HS-5 (cell line): Measurements from ENCODE around the gene U2AF1L4.

ENCODE experiments used
- DNase-seq: peaks from one replicate; pipeline ENCODE4 v3.0.0-alpha.2; 2012; ENCODE audit warnings: low read depth

The U2AF1L4 gene

DNA sequence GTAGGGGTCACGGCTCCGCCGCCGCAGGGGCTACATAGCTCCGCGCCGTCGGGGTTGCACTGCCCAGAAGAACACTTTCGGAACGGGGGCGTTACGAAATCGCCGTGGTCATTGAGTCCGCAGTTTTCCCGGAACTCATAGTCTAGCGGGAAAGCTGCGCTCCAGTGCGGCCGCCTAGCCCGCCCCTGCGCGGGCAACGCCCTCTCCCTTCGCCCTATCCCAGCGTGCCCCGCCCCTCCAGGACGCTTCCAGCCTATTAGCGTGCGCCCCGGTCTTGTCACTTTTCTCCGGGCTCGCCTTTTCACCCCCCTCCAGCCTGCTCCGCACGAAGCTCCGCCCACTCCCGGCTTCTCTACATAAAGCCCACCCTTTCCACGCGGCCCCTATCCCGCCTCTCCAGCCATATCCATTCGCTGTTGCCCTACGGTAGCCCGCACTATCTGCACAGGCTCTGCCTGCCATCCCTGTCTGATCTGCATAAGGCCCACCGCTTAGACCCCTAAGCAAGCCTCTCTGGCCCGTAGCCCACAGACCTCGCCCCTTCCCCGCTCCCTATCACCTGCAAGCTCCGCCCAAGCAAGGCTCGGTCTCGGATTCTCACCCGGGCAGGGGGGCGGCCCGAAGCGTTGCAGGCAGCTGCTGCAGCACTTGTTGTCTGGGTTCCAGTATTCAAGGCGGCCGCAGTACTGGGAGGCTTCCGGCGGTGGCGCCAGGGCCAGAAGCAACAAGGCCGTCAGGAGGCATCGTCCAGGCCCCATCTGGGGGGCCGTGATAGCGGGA, 4.6 kb downstream of the U2AF1L4 start:
- peak; percentile 78 for DNase-seq

DNA sequence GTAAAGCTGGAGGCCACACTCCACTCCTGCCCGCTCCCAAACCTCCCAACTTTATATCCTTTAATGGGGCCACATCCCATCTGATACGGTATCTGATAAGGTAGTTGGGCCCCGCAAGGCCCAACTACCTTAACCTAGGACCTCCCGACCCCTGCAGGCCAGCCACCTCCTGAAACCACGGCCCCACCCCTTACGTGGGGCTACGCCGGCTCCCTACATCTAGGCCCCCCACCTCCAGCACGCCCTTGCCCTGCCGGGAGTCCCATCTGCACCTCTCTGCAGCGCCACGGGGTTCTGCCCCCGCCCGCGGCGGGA, 5.2 kb downstream of the U2AF1L4 start:
- no peak for DNase-seq

DNA sequence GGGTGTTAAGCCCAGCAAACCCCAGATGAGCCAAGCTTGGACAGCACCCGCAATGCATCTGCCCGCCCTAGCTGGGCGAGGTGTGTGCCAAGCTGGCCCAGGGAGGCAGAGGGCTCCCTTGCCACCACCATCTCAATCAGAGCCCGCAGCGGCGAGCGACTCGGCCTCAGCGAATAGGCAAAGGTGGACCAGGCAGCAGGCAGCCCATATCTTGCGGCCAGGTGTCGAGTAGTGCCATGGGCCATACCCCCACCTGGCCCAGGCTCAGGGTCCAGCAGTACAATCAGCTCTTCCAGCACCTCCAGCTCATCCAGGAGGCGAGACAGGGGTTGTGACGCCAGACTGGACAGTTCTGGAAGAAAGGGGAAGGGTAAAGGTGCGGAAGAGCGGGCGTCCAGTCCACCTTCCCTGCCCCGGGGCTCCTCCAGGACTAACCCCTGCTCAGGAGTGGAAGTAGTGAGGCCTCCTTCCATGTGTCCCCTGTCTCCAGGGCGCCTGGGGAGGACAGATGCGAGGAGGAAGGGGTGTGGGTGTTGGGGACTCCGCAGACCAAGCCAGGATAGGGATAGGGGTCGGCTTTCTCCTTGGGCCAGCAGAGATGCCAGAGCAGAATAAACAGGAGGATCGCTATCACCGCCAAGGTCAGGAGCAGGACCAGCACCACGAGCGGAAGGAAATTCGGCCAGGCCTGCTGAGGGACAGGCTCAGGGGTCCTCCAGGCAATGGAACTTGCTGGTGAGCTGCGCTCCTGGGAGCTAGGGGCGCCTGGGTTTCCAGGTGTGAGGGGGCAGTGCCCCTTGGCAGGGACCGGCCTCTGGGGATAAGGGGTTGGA, 5.7 kb downstream of the U2AF1L4 start:
- no peak for DNase-seq

DNA sequence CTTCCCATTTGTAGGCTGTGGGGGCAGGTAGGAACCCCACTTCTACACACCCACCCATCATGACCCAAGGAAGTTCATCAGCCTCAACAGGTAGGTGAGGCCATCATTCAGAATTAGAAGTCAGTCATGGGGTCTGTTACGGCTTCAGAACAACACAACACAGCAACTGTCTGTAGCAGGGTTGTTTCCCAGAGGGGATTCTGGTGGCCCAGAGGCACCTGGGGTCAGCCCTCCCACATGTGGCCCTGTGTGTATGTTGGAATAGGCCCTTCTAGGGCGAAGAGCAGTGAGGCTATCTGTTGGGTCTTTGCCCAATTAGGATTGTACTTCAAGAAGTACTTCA, 6.4 kb downstream of the U2AF1L4 start:
- no peak for DNase-seq

DNA sequence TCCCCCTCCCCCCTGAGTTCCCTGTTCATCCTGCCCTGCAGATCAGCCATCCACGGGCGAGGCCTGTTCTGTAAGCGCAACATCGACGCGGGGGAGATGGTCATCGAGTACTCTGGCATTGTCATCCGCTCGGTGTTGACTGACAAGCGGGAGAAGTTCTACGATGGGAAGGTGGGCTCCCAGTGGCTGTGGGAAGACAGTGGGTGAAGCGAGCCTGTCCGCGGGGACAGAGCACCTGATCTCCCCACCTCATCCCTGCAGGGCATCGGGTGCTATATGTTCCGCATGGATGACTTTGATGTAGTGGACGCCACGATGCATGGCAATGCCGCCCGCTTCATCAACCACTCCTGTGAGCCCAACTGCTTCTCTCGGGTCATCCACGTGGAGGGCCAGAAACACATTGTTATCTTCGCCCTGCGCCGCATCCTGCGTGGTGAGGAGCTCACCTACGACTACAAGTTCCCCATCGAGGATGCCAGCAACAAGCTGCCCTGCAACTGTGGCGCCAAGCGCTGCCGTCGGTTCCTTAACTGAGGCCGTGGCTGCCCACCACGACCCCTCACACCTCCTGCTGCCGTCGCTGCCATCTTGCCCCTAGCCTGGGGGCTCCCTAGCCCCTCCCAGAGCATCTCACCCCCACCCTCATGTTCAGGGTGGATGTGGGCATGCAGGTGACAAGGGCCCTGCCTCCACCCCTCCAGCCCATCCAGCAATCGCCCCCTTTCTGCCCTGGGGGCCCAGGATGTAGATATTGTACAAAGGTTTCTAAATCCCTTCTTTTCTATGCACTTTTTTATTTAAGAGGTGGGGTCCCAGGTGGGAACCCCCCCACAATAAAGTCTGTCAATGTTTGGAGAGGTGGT, 7.0 kb downstream of the U2AF1L4 start:
- DNase-seq = no peak

DNA sequence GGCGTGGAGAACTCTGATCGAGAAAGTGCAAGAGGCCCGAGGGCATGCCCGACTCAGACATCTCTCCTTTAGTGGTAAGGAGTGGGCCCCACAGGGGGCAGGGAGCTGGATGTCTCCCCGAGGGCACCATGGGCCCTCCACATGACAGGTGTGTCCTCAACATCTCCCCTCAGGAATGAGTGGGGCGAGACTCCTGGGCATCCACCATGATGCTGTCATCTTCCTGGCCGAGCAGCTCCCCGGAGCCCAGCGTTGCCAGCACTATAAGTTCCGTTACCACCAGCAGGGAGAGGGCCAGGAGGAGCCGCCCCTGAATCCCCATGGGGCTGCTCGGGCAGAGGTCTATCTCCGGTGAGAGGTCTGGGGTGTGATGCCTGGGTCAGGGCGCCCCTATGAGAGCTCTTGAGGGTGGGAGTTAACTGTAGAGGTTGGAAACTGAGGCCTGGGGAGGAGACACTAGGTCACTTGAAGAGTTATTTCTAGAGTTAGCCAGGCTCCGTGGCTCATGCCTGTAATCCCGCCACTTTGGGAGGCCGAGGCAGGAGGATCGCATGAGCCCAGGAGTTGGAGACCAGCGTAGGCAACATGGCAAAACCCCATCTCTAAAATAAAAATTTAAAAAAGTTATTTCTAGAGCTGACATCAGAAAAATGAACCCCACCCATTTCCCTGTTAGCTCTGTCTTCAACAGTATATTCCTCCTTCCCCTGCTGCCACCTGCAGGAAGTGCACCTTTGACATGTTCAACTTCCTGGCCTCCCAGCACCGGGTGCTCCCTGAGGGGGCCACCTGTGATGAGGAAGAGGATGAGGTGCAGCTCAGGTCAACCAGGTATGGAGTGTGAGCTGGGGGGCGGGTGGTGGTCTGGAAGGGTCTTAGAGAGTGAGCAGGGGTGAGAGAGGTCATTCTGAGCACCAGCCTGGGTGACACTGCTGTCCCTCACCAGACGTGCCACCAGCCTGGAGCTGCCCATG, 8.0 kb downstream of the U2AF1L4 start:
- DNase-seq = no peak

DNA sequence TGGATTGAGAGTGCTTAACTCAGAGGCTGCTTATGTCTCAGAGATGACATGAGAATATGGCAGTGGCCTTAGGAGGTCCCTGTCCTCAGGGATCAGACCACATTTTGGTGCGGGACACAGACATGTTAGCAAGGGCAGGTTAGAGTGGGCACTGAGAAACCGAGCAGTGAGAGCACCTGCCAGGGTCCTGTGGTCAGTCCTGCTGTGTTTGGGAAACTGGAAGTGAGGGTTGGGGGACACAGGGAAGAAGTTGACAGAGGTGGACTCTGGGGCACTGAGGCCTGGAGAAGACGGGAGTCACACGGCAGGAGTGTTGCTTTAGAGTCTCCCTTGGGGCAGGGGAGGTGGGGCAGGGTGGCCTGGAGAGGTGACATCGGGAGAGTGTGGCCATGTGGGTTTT, 10.3 kb downstream of the U2AF1L4 start:
- DNase-seq = no peak

DNA sequence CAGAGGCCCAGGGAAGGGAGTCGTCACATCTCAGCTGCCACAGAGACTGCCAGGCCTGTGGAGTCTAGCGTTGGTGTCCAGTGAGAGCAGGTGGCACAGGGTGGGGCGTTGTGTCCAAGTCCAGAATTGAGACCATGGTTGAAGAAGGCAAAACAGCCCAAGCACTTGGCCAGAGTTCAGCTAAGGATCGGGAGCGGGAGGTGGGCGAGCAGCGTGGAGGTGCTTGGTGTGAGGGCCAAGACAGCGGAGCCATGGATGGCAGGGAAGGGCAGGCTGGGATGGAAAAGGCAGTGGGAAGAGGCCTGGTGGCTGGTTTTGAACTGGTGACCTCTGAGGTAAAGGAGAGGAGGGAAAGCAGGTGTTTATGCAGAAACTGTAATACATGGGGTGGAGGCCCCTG, 10.9 kb downstream of the U2AF1L4 start:
- no peak for DNase-seq

DNA sequence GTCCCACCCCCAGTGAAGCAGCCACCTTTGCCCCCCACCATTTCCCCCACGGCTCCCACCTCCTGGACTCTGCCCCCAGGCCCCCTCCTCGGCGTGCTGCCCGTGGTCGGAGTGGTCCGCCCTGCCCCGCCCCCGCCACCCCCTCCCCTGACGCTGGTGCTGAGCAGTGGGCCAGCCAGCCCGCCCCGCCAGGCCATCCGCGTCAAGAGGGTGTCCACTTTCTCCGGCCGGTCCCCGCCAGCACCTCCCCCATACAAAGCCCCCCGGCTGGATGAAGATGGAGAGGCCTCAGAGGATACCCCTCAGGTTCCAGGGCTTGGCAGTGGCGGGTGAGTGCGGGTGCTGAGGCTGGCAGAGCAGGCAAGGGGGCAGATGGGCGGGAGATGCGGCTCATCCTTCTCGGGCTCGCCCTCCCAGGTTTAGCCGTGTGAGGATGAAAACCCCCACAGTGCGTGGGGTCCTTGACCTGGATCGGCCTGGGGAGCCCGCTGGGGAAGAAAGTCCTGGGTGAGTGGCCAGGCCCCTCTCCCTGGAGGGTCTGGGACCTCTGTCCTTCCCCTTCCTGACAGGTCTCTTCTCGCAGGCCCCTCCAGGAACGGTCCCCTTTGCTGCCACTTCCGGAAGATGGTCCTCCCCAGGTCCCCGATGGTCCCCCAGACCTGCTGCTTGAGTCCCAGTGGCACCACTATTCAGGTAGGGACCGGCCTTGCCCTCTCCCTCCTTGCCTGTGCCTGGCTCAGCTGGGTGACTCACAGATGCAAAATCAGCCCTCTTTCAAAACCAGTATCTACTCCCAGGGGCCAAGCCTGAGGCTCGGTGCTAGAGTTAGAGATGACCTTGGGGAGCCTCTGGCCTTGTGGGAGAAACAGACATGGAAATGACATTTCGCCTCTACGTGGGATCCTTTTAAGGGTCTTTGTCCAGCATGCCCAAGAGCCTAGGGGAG, 11.8 kb downstream of the U2AF1L4 start:
- DNase-seq = no peak

DNA sequence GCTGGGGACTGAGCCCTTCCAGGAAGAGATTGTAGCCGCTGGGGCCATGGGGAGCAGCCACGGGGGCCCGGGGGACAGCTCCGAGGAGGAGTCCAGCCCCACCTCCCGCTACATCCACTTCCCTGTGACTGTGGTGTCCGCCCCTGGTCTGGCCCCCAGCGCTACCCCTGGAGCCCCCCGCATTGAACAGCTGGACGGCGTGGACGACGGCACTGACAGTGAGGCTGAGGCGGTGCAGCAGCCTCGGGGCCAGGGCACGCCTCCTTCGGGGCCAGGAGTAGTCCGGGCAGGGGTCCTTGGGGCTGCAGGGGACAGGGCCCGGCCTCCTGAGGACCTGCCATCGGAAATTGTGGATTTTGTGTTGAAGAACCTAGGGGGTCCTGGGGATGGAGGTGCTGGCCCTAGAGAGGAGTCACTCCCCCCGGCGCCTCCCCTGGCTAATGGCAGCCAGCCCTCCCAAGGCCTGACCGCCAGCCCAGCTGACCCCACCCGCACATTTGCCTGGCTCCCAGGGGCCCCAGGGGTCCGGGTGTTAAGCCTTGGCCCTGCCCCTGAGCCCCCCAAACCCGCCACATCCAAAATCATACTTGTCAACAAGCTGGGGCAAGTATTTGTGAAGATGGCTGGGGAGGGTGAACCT, 12.6 kb downstream of the U2AF1L4 start:
- no peak for DNase-seq

DNA sequence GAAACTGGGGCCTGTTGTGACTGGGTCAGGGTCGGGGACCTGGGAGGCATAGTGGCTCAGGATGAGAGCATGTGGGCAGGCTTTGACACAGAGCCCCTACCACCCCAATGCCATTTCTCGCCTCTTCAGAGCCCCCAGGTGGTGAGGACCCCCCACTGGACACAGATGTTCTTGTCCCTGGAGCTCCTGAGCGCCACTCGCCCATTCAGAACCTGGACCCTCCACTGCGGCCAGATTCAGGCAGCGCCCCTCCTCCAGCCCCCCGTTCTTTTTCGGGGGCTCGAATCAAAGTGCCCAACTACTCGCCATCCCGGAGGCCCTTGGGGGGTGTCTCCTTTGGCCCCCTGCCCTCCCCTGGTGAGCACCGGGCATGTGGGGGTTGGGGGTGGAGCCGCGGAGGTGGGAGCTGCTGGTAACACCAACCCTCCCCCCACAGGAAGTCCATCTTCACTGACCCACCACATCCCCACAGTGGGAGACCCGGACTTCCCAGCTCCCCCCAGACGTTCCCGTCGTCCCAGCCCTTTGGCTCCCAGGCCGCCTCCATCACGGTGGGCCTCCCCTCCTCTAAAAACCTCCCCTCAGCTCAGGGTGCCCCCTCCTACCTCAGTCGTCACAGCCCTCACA, 13.3 kb downstream of the U2AF1L4 start:
- DNase-seq = no peak

DNA sequence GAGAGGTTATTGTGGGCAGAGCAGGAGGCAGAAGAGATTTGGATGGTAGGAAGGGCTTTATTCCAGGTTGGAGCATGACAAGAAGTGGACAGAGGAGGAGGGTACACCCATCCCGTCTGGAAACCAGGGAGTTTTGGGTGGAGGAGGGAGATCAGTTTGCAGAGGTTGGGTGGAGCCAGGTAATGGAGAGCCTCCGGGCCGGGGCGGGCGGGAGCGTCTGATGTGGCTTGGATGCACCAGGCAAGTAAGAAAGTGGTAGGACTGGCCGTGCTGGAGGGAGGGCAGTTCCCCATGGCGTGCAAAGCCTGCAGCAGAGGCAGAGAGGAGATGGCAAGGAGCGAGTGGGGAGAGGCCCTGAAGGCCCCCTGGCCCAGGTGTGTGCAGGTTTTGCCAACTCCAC, 13.9 kb downstream of the U2AF1L4 start:
- no peak for DNase-seq

DNA sequence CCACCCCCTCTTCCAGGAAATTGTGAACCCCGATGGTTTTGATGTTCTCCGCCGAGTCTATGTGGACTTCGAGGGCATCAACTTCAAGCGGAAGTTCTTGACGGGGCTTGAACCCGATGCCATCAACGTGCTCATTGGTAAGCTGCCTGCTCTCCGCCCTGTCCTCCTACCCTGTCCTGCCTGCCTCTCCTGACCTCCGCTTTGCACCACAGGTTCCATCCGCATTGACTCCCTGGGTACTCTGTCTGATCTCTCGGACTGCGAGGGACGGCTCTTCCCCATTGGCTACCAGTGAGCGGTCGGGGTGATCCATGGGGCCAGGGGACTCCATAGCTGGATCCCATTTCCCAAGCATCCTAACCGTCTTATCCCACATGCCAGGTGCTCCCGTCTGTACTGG, 14.9 kb downstream of the U2AF1L4 start:
- no peak for DNase-seq

DNA sequence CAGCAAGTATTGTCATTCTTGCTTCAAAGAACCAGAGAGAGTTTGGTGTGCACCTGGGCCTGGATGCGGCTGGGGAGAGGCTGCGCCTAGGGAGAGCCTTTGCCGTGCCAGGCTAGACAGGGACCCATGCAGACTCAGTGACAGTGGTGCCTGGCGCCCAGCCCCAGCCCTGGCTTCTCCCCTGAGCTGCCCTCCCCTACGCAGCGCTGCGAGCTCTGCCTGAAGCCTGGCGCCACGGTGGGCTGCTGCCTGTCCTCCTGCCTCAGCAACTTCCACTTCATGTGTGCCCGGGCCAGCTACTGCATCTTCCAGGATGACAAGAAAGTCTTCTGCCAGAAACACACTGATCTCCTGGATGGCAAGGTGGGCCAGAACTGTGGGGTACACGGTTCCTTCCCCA, 15.5 kb downstream of the U2AF1L4 start:
- DNase-seq = no peak

DNA sequence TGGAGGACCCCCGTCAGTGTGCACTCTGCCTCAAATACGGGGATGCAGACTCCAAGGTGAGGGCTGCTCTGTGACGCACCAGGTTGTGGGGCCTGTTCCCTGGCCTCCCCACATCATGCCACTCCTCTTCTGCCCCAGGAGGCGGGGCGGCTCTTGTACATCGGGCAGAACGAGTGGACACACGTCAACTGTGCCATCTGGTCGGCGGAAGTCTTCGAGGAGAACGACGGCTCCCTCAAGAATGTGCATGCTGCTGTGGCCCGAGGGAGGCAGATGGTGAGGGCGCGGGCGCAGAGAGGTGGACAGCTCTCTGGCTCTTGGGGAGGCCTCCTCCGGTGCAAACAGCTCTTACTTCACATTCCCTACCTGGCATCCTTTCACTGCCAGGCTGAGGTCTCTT, 16.2 kb downstream of the U2AF1L4 start:
- DNase-seq = no peak

DNA sequence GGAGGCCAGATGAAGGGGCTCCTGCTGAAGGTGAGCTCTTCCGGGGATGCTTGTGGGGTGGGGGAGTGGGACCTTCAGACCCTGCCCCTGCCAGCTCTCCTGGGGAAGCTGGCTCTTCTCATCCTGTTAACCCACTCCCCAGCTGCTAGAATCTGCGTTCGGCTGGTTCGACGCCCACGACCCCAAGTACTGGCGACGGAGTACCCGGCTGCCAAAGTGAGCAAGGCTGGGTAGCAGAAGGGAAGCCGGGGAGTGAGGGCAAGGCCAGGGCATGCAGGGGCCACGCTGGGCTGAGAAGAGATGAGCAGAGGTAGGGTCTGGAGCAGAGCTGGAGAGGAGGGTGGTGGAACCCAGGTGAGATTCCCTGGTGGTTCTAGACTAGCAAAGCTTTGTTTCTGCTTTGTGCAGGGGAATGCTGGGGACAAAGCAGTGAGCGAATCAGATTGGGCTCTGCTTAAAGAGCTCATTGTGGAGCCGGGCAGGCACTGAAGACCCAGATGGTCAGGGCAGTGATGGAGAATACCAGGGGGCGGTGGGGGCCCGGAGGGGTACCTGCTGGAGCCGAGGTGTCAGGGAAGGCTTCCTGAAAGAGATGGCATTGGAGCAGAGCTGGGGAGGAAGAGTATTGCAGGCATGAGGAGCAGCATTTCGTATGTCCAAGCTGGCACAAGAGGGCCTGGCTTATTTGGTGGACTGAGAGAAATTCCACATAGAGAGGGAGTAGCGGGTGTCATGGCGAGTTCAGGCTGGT, 17.1 kb downstream of the U2AF1L4 start:
- no peak for DNase-seq

DNA sequence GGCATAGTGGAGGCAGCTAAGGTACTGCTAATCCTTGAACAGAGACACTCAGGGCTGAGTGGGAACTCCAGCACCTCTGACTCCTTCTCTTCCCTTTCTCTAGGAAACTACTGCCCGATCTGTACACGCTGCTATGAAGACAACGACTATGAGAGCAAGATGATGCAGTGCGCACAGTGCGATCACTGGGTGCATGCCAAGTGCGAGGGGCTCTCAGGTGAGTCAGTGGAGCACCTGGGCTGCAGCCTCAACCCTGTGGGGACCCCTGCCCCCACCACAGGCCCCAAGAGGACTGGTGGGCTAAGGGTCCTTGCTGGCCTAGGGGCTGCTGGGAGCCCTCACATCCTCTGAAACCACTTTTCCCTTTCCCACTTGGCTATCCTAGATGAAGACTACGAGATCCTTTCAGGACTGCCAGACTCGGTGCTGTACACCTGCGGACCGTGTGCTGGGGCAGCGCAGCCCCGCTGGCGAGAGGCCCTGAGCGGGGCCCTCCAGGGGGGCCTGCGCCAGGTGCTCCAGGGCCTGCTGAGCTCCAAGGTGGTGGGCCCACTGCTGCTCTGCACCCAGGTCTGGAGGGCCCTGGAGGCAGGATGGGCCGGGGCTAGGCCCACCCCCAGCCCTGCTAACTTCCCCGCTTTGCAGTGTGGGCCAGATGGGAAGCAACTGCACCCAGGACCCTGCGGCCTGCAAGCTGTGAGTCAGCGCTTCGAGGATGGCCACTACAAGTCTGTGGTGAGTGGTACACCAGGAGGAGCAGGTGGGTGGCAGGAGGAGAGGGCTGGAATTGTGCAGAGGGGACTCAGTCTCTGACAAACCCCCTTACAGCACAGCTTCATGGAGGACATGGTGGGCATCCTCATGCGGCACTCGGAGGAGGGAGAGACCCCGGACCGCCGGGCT, 17.9 kb downstream of the U2AF1L4 start:
- DNase-seq = no peak
